Hepatocyte (in vitro differentiated cells): ENCODE results near the gene ESPNL. TPM values are rescaled to one million over a fixed set of nuclear protein-coding genes. Genes with fewer than 3 reads are reported as not detected.

Source experiments
- DNase-seq: peaks from one replicate; pipeline ENCODE4 v3.0.0-alpha.2; 2016; ENCODE audit warnings: low spot score
- H2AFZ ChIP-seq: fragments of 200-600 bp; sonication (generic); 2 replicates; pipeline ENCODE4 v1.6.0; 2016; ENCODE audit warnings: antibody characterized with exemption, mild to moderate bottlenecking
- H3K27ac ChIP-seq: fragments of 200-600 bp; sonication (generic); 2 replicates; pipeline ENCODE4 v1.5.1; 2016; ENCODE audit warnings: mild to moderate bottlenecking
- H3K27me3 ChIP-seq: fragments of 200-600 bp; sonication (generic); 2 replicates; pipeline ENCODE4 v1.6.1; 2016
- H3K36me3 ChIP-seq: fragments of 200-600 bp; sonication (generic); replicated peaks from 2 replicates; pipeline ENCODE4 v1.5.1; 2016; ENCODE audit warnings: low read depth; ENCODE audit not compliant: insufficient read depth
- H3K4me1 ChIP-seq: fragments of 200-600 bp; sonication (generic); 2 replicates; pipeline ENCODE4 v1.5.1; 2016; ENCODE audit warnings: mild to moderate bottlenecking, moderate library complexity; ENCODE audit not compliant: insufficient read depth
- H3K4me2 ChIP-seq: fragments of 200-600 bp; sonication (generic); 2 replicates; pipeline ENCODE4 v1.6.0; 2016
- H3K4me3 ChIP-seq: fragments of 200-600 bp; sonication (generic); 2 replicates; pipeline ENCODE4 v1.5.1; 2016; ENCODE audit warnings: mild to moderate bottlenecking
- H3K79me2 ChIP-seq: fragments of 200-600 bp; sonication (generic); 2 replicates; pipeline ENCODE4 v1.6.0; 2017; ENCODE audit warnings: mild to moderate bottlenecking
- H3K9me2 ChIP-seq: fragments of 200-600 bp; sonication (generic); replicated peaks from 2 replicates; pipeline ENCODE4 v1.6.0; 2017; ENCODE audit warnings: mild to moderate bottlenecking; ENCODE audit not compliant: insufficient read depth
- H3K9me3 ChIP-seq: fragments of 200-600 bp; sonication (generic); 2 replicates; pipeline ENCODE4 v1.5.1; 2016; ENCODE audit warnings: low read depth, mild to moderate bottlenecking
- H4K20me1 ChIP-seq: fragments of 200-600 bp; sonication (generic); 2 replicates; pipeline ENCODE4 v1.6.0; 2016; ENCODE audit warnings: mild to moderate bottlenecking; ENCODE audit not compliant: insufficient read depth, poor library complexity, severe bottlenecking
- CTCF ChIP-seq: fragments of 200-600 bp; sonication (generic); IDR thresholded peaks from 2 replicates; pipeline ENCODE4 v1.5.1; 2016; ENCODE audit warnings: antibody characterized with exemption, mild to moderate bottlenecking; ENCODE audit not compliant: poor library complexity
- EZH2 ChIP-seq: fragments of 200-600 bp; sonication (generic); IDR thresholded peaks from 2 replicates; pipeline ENCODE4 v1.6.1; 2016; ENCODE audit warnings: antibody characterized with exemption, mild to moderate bottlenecking, borderline replicate concordance
- EZH2phosphoT487 ChIP-seq: fragments of 200-600 bp; sonication (generic); IDR thresholded peaks from one replicate; pipeline ENCODE4 v1.6.1; 2018; ENCODE audit warnings: antibody characterized with exemption, mild to moderate bottlenecking, low read depth, moderate library complexity; ENCODE audit not compliant: unreplicated experiment, severe bottlenecking
- WGBS: methylation state at CpG from one replicate; pipeline ENCODE4 v1.1.6; 2016; ENCODE audit warnings: low lambda C conversion rate; ENCODE audit errors: missing lambda C conversion rate; 5-methylcytosine and 5-hydroxymethylcytosine counted together
- polyA plus RNA-seq: library from polyadenylated mRNA; unstranded; fragments of >200 nt; fragmentation: Nextera tagmentation; extraction: Ambion mirVana; gene quantifications from 2 replicates; pipeline ENCODE4 v1.2.1, GENCODE V29; 2016
- total RNA-seq: library from RNA; depleted of rRNA; stranded (reverse); fragments of >200 nt; gene quantifications from 2 replicates; pipeline ENCODE4 v1.2.3, GENCODE V29; 2014

ESPNL gene
- total and polyA plus RNA-seq, 2 experiments from 2014 or later: 0.27 to 0.62 TPM

- H3K36me3 ChIP-seq: no peaks in the 10 kb centered on the region
- H3K4me2 ChIP-seq: no peak overlapping the region
- no peak overlapping the region for H2AFZ ChIP-seq
- no peaks in the 10 kb centered on the region for H3K4me1 ChIP-seq
- H4K20me1 ChIP-seq: no peaks in the 10 kb centered on the region
- no peaks in the 10 kb centered on the region for H3K79me2 ChIP-seq
- 96% methylated on average over 21 of the region's 21 CpGs for WGBS
- no peak overlapping the region for H3K4me3 ChIP-seq
- H3K27me3 ChIP-seq: no peaks in the 10 kb centered on the region
- H3K9me3 ChIP-seq: no peaks in the 10 kb centered on the region
- no peak for TF ChIP-seq EZH2phosphoT487
- no peak for TF ChIP-seq EZH2
- no peak for TF ChIP-seq CTCF
- H3K9me2 ChIP-seq: no peaks in the 10 kb centered on the region
- no peak for DNase-seq
- no peak overlapping the region for H3K27ac ChIP-seq
These were observed 4.7 kb downstream of the ESPNL start for GRCh38 chr2:238104691-238105371.

DNA sequence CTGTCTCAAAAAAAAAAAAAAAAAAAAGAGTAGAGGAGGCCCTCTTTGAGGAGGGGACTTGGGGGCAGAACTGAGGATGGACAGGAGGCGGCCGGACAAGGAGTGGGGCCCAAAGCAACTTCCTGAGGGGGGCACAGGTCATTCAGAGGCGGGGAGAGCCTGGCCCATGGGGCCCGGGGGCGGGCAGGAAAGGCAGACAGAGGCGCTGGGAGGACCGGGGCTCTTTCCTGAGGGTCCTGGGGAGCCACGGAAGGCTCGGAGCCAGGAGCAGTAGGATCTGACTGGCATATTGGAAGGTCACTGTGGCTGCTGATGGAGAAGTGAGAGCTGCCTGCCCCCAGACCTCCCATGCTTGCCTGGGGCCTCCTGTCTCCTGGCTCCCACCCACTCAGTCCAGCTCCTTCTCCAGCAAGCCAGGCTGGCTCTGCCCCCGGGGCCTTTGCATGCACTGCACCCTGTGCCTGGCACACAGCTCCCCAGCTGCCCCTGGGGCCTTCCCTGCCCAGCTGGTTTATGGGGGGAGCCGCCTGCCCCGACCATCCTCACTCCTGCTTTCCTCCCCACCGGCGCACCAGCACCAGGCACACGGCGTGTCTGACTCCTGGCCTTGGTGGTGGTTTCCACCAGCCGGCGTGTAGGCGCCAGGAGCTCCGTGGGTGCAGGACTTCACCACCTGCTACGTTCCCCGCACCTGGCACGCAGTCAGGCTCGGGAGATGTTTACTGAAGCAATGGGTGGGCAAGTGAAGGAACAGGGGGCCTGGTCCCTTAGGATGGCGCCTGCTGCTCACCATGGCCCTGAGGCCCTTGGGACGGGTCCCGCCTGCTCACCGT lies 5.6 kb downstream of the ESPNL start:
- no peak for DNase-seq
- H3K27ac ChIP-seq: no peak overlapping the region
- no peak overlapping the region for H2AFZ ChIP-seq
- TF ChIP-seq EZH2 (no peak), EZH2phosphoT487 (no peak), CTCF (no peak)
- no peak overlapping the region for H3K4me2 ChIP-seq
- H4K20me1 ChIP-seq: no peaks in the 10 kb centered on the region
- H3K36me3 ChIP-seq: no peaks in the 10 kb centered on the region
- no peaks in the 10 kb centered on the region for H3K27me3 ChIP-seq
- no peaks in the 10 kb centered on the region for H3K79me2 ChIP-seq
- H3K9me3 ChIP-seq: no peaks in the 10 kb centered on the region
- H3K4me1 ChIP-seq: no peaks in the 10 kb centered on the region
- no peak overlapping the region for H3K4me3 ChIP-seq
- H3K9me2 ChIP-seq: no peaks in the 10 kb centered on the region
- WGBS: 93% methylated on average over 20 of the region's 28 CpGs

DNA sequence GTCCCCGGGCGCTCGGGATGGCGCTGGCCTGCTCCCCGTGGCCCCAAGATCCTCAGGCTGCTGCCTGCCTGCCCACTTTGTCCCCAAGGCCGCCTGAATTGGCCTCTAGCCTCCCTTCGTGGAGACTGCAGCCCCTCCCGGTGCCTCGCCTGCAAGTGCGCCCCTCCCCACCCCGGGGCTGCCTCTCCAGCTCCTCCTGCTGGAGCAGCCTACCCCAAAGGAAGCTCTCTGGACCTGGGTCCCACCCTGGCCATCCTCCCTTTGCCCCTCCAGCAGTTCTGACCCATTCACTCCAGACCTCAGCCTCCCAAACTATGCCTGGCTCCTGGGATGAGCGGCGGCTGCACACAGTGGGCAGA lies 6.2 kb downstream of the ESPNL start:
- H4K20me1 ChIP-seq: no peaks in the 10 kb centered on the region
- H3K36me3 ChIP-seq: no peaks in the 10 kb centered on the region
- H3K27me3 ChIP-seq: no peaks in the 10 kb centered on the region
- H3K79me2 ChIP-seq: no peaks in the 10 kb centered on the region
- 89% methylated on average over 13 of the region's 13 CpGs for WGBS
- no peak overlapping the region for H2AFZ ChIP-seq
- no peak overlapping the region for H3K4me2 ChIP-seq
- H3K27ac ChIP-seq: no peak overlapping the region
- no peaks in the 10 kb centered on the region for H3K9me2 ChIP-seq
- no peaks in the 10 kb centered on the region for H3K4me1 ChIP-seq
- no peak for TF ChIP-seq EZH2phosphoT487
- TF ChIP-seq CTCF: no peak
- no peak for TF ChIP-seq EZH2
- no peak overlapping the region for H3K4me3 ChIP-seq
- H3K9me3 ChIP-seq: no peaks in the 10 kb centered on the region
- peak; percentile 6 for DNase-seq
